DMS53 treated with DMSO at 0.1 percent for 48 hours (cell line): ENCODE data around the gene HTR2B.
"Not testable (repeated sequence)": the region's sequence is repeated elsewhere in the genome, so short reads cannot be mapped to it uniquely, and the experiment has no call there.

ENCODE experiments used
- DNase-seq: peaks from one replicate; lab custom pipeline; 2025; ENCODE audit not compliant: unreplicated experiment; lab: John Stamatoyannopoulos, UW

The HTR2B gene

GRCh38 chr2:231099918-231100317, 24.9 kb downstream of the HTR2B start:
- no peak for DNase-seq

DNA sequence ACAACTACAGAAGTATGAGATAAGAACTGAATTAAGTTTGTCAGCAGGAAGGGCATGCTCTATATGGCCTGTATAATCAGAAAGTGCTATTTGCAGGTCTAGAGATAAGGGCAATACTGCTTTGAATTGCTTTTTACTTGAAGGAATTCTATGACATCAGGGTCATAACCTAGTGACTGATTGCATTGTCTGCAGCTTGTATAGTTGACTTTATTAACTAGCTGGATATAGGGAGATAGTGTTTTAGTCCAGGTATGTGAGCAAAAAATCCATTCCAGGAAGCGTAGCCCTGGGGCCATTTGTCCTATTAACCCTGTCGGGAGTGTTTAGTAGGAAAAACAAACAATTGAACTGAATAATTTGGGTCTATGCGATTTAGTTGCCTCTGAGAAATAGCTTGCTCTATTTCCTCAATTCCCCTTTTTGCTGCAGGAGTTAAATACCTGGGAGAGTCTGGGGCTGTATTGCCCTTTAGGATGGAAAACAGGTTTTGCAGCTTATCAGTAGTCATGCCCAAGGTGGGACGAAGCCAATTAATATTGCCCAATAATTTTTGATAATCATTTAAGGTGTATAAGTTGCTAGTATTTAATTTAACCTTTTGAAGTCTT, 30.0 kb downstream of the HTR2B start:
- no peak for DNase-seq

GRCh38 chr2:231093933-231094332, 30.9 kb downstream of the HTR2B start:
- DNase-seq = no peak

DNA sequence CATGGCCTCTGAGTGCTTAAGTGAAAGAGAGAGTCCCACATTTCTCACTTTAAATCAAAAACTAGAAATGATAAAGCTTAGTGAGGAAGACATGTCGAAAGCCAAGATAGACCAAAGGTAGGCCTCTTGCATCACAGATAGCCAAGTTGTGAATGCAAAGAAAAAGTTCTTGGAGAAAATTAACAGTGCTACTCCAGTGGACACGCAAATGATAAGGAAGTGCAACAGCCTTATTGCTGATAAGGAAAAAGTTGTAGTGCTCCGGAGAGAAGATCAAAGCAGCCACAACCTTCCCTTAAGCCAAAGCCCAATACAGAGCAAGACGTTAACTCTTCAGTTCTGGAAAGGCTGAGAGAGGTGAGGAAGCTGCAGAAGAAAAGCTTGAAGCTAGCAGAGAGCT, 36.1 kb downstream of the HTR2B start:
- no peak for DNase-seq

DNA sequence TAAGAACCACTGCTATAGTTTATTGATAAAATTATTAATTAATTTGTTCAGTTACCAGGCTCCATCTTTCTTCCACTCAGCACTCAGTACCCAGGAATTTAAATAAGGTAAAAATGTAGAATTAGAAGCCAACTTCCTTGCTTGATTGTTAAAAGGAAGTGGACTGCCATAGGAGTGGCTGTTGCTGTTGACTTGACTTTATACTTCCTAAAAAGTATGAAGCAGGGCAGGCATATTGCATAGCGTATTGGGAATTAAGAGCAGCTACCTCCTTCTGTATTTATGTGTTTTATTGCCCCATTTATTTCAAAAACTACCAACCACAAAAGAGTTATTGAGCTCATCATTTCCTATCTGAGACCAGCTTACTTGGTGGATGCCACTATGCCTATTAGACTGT, 40.3 kb downstream of the HTR2B start:
- DNase-seq = no peak

DNA sequence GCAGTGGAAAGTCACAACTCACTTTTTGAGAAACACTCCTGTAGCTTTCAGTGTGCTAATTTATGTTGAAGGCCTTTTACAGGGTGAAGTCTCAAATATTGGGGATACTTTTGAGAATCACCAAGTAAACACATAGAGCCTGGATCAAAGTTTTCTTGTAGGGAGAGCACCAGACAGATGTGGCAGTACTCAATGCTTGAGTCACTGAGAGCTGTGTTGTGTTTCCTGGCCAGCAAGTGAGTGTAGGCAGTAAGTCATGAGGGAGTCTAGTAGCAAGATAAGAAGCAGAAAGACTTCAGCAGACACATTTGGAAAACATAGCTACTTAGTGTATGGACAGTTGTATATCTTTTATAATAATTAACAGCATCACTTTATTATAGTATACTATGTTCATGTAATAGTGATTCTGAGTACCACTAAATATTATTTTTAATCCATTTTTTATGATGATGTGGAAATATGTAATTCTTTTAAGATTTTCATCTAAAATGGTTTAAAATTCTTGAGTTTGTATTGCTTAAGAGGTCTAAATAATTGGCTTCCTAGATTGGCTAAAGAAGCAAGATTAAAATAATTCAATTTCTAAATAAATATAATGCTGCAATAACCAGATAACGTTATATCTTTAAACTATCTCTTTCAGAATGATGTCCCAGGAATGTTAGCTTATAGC, 55.3 kb downstream of the HTR2B start:
- DNase-seq = no peak

DNA sequence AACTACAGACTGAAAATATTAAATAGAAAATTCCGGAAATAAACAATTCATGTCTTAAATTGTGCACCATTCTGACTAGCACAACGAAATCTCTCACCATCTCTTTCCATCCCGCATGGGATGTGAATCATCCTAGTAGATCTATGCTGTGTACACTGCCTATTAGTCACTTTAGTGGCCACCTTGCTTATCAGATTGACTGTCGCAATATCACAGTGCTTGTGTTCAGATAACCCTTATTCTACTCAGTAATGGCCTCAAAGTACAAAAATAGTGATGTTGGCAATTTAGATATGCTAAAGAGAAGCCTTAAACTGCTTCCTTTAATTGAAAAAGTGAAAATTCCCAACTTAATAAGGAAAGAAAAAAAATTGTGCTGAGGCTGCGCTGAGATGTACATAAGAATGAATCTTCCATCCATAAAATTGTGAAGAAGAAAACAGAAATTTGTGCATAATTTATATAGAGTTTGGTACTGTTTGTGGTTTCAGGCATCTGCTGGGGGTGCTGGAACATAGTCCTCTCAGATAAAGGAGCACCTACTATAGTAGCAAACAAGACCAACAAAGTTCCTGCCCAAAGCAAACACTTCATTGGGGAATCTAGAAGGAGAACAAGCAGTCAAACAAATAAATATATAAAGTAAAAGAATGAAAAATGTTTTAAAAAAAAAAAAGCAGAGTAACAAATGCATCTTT, 56.2 kb downstream of the HTR2B start:
- no peak for DNase-seq

GRCh38 chr2:231067531-231067930, 57.3 kb downstream of the HTR2B start:
- not testable (repeated sequence) for DNase-seq

DNA sequence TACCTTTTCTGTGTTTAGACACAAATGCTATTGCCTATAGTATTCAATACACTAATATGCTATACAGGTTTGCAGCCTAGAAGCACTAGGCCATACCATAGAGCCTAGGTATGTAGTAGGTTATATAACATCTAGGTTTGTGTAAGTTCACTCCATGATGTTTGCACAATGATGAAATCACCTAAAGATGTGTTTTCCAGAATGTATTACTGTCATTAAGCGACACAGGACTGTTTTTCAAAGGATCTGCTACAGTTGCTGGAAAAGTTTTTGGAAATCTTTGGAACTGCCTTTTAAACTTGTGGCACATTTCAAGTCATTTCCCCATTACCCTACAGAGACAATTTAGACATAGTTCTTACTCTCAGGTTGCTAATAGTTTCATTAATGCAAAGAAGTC, 58.9 kb downstream of the HTR2B start:
- DNase-seq = no peak

- no peak for DNase-seq
Measured at GRCh38 chr2:231063347-231063746, 61.5 kb downstream of the HTR2B start.

- no peak for DNase-seq
Measured at GRCh38 chr2:231062776-231063175, 62.1 kb downstream of the HTR2B start.

DNA sequence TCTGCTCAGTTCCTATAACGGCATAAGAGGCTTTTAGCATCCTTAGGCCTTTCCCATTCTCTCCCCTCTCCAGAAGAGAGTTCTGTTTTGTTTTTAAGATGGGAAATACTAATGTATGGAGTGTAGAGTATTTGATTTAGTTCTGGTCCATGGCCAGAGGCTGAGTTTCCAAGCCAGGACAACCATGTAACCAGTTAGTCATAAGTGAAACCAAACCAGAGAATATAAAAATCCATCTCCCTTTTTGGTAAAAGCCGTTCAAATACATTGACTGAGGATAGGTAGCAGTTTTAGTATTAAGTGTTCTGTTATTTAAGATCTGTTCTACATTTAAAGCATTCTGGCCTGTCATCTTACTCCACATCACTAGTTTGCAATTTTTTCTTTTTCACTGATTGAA, 65.1 kb downstream of the HTR2B start:
- DNase-seq = no peak

DNA sequence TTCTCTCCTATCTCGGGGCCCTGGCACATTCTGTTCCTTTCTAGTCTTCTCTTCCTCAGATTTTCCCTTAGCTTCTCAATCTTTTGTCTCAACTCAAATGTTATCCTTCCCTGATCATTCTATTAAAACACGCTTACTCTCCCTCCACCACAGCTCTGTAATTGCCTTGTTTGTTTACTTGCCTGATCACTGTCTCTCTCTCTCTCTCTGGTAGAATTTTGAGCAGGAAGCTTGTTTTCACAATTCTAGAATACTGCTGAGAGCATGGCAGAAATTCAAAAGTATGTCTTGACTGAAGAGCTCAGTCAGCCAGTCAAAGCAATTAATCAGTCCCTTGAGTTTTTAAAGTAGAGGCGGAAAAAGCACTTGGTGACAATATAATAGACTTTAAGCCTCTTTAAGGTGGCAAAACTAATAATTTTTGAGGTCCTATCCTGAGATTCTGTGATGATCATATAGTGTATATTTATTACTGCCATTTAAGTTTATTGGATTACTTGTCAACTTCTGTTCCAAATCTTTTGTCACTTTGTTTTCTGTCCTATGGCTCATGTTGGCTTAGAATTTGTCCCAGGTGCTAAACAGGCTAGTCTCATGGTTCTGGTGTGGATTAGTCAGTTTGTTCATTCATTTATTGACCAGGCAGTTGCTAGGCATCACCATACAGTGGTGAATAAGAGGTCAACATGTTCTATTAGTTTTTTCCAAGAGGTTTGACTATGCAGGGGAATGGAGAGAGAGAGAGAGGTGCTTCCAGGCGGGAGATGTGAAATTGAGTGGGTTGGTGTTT, 65.9 kb downstream of the HTR2B start:
- DNase-seq = no peak
